Chondrocyte (in vitro differentiated cells): Measurements from ENCODE around the gene LRP6. TPM values are rescaled to one million over a fixed set of nuclear protein-coding genes. Genes with fewer than 3 reads are reported as not detected.

ENCODE experiments used
- DNase-seq: peaks from one replicate; pipeline ENCODE4 v3.0.0; 2021; ENCODE audit warnings: mixed read lengths, low spot score
- H3K27ac Mint-ChIP-seq: one replicate; pipeline ENCODE4 v1.8.0; 2021; ENCODE audit warnings: mild to moderate bottlenecking, moderate library complexity, mixed read lengths; ENCODE audit not compliant: unreplicated experiment
- H3K27me3 Mint-ChIP-seq: 2 replicates; pipeline ENCODE4 v1.8.0; 2021; ENCODE audit warnings: low read depth, mixed read lengths
- H3K36me3 Mint-ChIP-seq: 2 replicates; pipeline ENCODE4 v1.8.0; 2021; ENCODE audit warnings: low read depth, mixed read lengths
- H3K4me1 Mint-ChIP-seq: 2 replicates; pipeline ENCODE4 v1.8.0; 2021; ENCODE audit warnings: low read depth, mild to moderate bottlenecking, mixed read lengths
- H3K4me3 Mint-ChIP-seq: one replicate; pipeline ENCODE4 v1.8.0; 2021; ENCODE audit warnings: mild to moderate bottlenecking, moderate library complexity, mixed read lengths; ENCODE audit not compliant: unreplicated experiment
- H3K9me3 Mint-ChIP-seq: 2 replicates; pipeline ENCODE4 v1.8.0; 2021; ENCODE audit warnings: low read depth, mixed read lengths
- total RNA-seq: library from RNA; stranded (reverse); gene quantifications from 3 replicates; pipeline ENCODE4 v1.2.1, GENCODE V29; 2021
- TF ChIP-seq, protein P1 (sequence below): fragments of 200-600 bp; sonication (generic); IDR thresholded peaks from 2 replicates; pipeline ENCODE4 v1.5.0; 2021; ENCODE audit warnings: antibody characterized with exemption, mild to moderate bottlenecking, moderate library complexity

LRP6 gene
- total RNA-seq, 1 donor from 2014 or later = 41.4 TPM

DNA sequence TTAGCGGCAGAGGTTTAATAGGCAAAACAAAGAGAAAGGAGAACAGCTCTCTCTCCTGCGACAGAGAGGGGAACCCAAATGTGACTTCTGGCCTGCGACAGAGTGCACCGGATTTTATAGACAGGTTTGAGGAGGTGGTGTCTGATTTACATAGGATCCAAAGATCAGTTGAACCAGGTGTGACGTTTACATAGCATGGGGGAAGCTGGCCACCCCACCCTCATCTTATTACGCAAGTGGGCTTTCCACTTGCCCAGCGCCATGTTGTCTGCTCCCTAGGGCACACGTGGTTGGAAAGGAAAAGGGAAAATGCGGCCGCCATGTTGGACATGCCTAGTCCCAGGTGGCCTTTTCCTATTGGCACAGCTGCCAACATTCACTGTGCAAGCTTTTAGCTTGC lies 178.7 kb downstream of the LRP6 start:
- no peak overlapping the region for H3K4me3 Mint-ChIP-seq
- TF ChIP-seq, protein P1, sequence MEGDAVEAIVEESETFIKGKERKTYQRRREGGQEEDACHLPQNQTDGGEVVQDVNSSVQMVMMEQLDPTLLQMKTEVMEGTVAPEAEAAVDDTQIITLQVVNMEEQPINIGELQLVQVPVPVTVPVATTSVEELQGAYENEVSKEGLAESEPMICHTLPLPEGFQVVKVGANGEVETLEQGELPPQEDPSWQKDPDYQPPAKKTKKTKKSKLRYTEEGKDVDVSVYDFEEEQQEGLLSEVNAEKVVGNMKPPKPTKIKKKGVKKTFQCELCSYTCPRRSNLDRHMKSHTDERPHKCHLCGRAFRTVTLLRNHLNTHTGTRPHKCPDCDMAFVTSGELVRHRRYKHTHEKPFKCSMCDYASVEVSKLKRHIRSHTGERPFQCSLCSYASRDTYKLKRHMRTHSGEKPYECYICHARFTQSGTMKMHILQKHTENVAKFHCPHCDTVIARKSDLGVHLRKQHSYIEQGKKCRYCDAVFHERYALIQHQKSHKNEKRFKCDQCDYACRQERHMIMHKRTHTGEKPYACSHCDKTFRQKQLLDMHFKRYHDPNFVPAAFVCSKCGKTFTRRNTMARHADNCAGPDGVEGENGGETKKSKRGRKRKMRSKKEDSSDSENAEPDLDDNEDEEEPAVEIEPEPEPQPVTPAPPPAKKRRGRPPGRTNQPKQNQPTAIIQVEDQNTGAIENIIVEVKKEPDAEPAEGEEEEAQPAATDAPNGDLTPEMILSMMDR = no peak
- peaks cover 51% of the 10 kb centered on the region for H3K4me1 Mint-ChIP-seq
- H3K27ac Mint-ChIP-seq = no peak overlapping the region
- no peak for DNase-seq
- H3K27me3 Mint-ChIP-seq = no peaks in the 10 kb centered on the region
- H3K36me3 Mint-ChIP-seq = no peaks in the 10 kb centered on the region
- no peaks in the 10 kb centered on the region for H3K9me3 Mint-ChIP-seq

DNA sequence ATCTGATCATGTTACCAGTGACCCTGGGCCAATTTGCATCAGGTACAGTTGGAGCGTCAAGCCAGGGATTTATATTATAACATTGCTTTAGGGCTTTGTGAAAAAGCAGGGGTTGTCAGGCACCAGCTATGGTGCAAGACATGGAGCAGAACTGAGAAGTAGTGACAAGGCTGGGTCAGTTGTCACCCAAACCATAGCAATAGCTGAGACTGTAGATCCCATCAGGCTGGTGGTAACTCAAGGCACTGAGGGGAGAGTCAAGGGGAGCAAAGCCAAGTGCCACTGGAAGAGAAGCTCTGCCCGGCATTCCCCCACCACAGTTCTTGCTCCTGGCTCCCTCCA lies 179.2 kb downstream of the LRP6 start:
- DNase-seq = no peak
- H3K27ac Mint-ChIP-seq = no peak overlapping the region
- H3K9me3 Mint-ChIP-seq = no peaks in the 10 kb centered on the region
- H3K36me3 Mint-ChIP-seq = no peaks in the 10 kb centered on the region
- TF ChIP-seq, protein P1 = no peak
- no peaks in the 10 kb centered on the region for H3K27me3 Mint-ChIP-seq
- H3K4me3 Mint-ChIP-seq = no peak overlapping the region
- H3K4me1 Mint-ChIP-seq = peaks cover 46% of the 10 kb centered on the region

DNA sequence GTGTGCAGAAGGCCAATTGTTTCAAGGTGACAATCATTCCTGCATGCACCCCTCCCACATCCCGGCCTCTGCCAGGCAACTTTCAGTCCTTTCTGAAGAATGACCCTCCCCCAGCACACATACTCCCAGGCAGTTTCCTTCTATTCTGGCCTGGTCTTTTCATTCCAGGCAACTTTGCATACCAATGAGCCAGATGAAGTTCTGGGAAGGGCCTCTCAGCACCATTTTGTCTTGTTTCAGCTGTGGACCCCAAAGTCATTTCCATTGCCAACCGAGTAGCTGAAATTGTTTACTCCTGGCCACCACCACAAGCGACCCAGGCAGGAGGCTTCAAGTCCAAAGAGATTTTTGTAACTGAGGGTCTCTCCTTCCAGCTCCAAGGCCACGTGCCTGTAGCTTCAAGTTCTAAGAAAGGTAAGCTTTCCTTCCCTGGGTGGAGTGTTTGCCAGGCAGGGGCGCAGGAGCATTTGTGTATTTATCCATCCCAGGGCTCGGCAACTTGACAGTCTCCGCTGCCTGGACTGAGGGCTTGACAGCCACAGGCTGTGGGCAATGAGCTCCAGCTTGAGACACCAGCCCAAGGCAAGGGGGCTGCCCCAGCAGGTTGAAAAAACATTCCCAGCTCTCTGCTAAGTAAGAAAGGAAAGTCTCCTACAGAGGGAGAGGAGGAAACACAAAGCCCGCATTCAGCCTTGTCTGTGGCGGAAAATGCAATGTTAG lies 179.7 kb downstream of the LRP6 start:
- no peak overlapping the region for H3K4me3 Mint-ChIP-seq
- no peaks in the 10 kb centered on the region for H3K9me3 Mint-ChIP-seq
- H3K27me3 Mint-ChIP-seq = no peaks in the 10 kb centered on the region
- no peaks in the 10 kb centered on the region for H3K36me3 Mint-ChIP-seq
- DNase-seq = no peak
- TF ChIP-seq, protein P1 = no peak
- peaks cover 41% of the 10 kb centered on the region for H3K4me1 Mint-ChIP-seq
- no peak overlapping the region for H3K27ac Mint-ChIP-seq

DNA sequence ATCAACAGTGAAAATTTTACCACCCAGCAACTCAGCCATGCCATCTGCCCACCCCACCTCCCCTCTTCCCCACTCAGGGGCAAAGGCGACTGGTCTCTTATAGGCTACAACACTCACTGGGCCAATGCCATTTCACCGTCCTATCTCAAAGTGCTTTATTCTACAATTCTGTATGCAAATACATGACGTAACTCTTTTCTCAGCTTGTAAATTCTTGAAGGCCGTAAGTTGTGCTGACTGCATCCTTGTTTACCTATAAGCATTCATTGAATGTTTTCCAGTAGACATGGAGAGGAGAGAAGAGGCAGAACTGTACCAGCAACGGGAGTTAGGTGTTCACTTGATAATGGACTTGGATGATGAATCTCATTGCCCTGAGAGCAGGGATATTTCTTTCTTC lies 180.5 kb downstream of the LRP6 start:
- no peaks in the 10 kb centered on the region for H3K9me3 Mint-ChIP-seq
- no peaks in the 10 kb centered on the region for H3K36me3 Mint-ChIP-seq
- H3K4me1 Mint-ChIP-seq = peaks cover 40% of the 10 kb centered on the region
- TF ChIP-seq, protein P1 = no peak
- no peak overlapping the region for H3K4me3 Mint-ChIP-seq
- no peak for DNase-seq
- H3K27me3 Mint-ChIP-seq = no peaks in the 10 kb centered on the region
- no peak overlapping the region for H3K27ac Mint-ChIP-seq

DNA sequence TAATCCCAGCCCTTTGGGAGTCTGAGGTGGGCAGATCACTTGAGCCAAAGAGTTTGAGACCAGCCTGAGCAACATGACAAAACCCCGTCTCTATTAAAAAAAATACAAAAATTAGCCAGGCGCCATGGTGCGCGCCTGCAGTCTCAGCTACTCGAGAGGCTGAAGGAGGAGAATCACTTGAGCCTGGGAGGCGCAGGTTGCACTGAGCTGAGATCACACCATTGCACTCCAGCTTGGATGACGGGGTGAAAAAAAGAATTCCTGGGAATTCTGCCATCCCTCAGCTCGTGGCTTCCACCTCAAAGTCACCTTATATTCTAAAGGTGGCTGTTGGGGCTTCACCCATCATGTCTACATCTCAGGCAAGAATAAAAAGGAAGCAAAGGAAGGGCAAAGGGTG lies 183.2 kb downstream of the LRP6 start:
- H3K4me1 Mint-ChIP-seq = peaks cover 27% of the 10 kb centered on the region
- H3K27ac Mint-ChIP-seq = no peak overlapping the region
- no peaks in the 10 kb centered on the region for H3K9me3 Mint-ChIP-seq
- H3K27me3 Mint-ChIP-seq = no peaks in the 10 kb centered on the region
- H3K36me3 Mint-ChIP-seq = no peaks in the 10 kb centered on the region
- DNase-seq = no peak
- TF ChIP-seq, protein P1 = no peak
- H3K4me3 Mint-ChIP-seq = no peak overlapping the region
